HG02759 (cell line): ENCODE data around the gene COL27A1.
"Not testable (repeated sequence)": the region's sequence is repeated elsewhere in the genome, so short reads cannot be mapped to it uniquely, and the experiment has no call there.

Experiments
- ATAC-seq: cut with Tn5 transposase; IDR thresholded peaks from one replicate; pipeline ENCODE4 v1.9.1; 2021; ENCODE audit warnings: mild to moderate bottlenecking, moderate library complexity; ENCODE audit not compliant: unreplicated experiment

Gene COL27A1

GRCh38 chr9:114122136-114123027 is 33.0 kb upstream of the COL27A1 start:
- ATAC-seq, result no peak

DNA sequence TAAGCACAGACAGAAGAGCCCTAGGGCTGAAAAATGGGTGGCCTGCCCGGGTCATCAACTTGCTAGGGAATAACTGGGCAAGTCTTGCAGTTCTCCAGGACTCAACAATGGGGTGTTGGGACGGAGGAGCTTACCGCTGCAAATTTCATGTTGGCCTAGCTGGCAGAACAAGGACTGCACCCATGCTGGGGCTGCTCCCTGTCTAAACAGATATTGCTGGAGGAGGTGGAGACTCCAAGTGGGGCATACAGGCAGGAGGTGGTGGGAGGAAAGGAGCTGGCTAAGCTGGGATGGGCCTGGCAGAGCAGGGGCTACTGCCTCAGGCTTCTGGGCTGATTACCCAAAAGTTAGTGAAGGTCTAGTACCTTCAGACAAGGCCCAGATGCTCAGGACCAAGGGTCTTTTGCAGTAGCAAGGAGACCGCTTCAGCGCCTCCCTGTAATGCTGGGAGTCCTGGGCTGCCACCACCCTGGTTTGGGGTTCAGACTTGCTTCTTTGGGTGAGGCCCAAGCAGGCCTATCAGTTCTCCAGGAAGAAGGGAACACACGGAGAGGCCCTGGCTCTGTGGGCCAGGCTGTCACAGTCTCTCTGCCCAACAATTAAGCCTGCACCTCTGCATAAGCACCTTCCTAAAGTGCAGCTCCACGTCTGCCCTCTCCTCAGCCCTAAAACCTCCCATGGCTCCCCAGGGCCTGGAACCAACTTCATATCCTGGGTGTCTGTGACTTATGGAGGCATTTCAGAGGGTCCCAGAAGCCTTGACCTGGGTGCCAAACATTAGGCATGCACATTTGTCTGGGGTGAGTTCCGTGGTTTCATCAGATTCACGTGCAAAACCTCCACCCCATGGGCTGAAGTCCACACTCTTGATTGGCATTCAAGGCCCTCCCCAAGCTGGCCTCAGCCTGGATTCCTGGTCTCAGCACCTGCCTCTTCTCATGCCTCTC is 32.0 kb upstream of the COL27A1 start:
- no peak for ATAC-seq

GRCh38 chr9:114124138-114124537 is 31.2 kb upstream of the COL27A1 start:
- ATAC-seq, result no peak

DNA sequence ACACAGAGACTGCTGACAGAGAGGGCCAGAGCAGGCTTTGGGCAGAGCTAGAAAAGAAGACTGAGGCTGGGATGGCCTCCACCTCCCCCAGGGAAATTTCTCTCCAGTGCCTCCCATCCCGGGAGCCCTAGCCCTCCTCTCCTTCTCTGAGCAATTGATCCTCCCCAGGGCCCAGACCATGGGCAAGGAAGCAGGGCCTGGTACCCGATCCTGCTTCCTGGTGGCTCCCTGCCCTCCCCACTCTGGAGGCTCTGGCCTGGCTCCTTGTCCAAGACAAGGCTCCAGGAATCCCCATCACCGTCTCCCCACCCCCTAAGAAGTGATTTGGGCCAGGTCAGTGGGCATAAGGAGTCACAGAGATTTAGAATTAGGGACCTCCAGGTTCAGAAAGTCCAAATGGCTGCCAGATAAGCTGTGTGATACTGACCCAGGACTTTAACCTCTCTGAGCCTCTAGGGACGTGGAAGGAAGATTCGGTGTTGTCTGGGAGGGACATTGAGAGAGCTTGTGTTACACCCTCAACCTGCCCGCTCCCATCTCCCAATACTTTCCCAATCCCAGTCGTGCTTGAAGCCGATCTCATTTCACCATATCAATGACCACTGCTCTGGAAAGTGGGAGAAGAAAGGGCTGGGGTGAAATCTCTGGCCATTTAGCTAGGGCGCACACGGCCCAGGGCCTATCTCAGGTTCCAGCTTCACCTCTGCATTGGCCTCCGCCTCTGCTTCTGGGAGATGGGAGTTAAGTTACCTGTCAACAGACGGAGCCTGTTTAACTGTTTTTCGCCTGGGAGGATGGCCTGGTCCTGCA is 30.5 kb upstream of the COL27A1 start:
- ATAC-seq, result no peak

GRCh38 chr9:114125476-114126013 is 29.8 kb upstream of the COL27A1 start:
- ATAC-seq, result no peak

DNA sequence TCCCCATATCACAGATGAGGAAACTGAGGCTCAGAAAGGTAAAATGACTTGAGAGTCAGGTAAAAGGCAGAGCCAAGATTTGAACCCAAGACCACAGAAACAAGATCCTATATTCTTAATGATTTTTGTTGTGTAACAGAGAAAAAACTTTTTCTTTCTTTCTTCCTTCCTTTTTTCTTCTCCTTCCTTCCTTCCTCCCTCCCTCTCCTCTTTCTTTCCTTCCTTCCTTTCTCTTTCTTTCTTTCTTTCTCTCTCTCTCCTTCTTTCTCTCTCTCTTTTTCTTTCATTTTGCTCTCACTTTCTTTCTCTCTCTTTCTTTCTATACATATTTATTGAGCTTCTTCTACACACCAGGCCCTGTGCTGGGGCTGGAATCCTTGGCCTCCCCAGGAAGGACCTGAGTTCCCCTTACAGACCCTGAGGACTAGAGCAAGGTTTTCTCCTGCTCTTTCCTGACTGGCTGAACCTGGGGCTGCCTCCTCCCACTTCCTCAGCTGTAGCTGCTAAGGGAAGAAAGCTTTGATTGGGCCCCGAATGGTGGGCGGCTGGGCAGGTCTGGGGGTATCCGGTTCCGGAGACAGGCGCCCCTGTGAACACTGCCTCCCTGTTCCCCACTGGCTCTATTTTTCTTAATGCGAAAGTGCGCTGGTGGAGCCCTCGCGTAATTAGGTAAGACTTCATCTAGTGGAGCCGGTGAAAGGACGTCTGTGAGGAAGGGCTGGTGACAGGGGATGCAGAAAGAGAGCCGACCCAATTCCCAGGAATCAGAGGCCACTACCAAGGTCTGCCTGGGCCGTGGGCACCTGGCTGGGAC is 28.9 kb upstream of the COL27A1 start:
- no peak for ATAC-seq

DNA sequence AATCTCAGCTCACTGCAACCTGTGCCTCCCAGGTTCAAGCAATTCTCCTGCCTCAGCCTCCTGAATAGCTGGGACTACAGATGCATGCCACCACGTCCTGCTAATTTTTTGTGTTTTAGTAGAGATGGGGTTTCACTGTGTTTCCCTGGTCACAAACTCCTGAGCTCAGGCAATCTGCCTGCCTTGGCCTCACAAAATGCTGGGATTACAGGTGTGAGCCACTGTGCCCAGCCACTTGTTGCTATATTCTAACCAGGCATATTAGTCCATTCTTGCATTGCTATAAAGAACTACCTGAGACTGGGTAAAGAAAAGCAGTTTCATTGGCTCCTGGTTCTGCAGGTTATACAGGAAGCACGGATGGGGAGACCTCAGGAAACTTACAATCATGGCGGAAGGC is 26.6 kb upstream of the COL27A1 start:
- not testable (repeated sequence) for ATAC-seq

GRCh38 chr9:114130141-114130540 is 25.2 kb upstream of the COL27A1 start:
- ATAC-seq, result no peak

GRCh38 chr9:114130624-114131277 is 24.6 kb upstream of the COL27A1 start:
- no peak for ATAC-seq

GRCh38 chr9:114131808-114132549 is 23.4 kb upstream of the COL27A1 start:
- no peak for ATAC-seq

DNA sequence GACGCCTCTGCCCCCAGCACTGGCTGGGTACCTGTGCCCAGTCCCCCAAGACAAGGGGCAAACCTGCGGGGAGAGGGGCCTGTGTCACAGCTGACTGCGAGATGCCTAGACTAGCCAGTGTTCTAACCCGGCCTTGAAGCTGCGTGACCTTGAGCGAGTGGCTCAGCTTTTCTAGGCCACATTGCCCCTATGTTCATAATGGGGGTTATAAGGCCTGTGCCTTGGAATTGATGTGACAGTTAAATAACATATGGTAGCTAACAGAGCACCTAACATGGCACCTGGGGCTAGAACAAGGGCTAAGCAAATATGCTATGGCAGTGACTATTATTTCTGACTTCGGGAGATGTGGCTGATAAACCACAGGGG is 22.8 kb upstream of the COL27A1 start:
- ATAC-seq, result no peak

DNA sequence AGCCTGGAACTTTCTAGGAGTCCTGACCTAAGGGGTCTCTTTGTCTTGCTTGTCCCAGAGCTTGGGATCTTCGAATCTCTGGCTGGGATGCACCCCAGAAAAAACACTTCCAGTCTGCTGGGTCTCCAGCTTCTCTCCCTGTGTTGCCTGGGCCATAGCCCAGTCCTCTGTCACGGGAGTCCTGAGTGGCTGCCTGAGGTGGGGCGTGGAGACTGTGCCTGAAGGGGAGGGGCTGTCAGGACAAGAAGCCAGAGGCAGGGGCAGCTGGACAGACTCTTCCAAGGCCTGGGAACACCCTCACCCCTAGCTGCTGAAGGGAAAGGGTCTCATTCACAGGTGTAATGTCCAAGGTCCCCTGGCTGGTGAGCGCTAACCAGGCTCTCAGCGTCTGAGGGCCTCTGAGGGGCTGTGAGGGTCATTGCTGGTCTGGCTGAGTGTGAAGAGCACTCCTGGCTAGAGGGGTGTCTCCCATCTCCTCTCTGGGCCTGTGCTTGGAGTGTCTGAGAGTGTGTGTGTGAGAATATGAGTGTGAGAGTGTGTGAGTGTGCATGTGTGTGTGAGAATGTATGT is 20.4 kb upstream of the COL27A1 start:
- no peak for ATAC-seq

GRCh38 chr9:114137831-114138230 is 17.5 kb upstream of the COL27A1 start:
- ATAC-seq, result no peak

- no peak for ATAC-seq
These were observed 16.8 kb upstream of the COL27A1 start for GRCh38 chr9:114138552-114138971.

- no peak for ATAC-seq
These were observed 16.3 kb upstream of the COL27A1 start for GRCh38 chr9:114139071-114139470.

GRCh38 chr9:114140401-114140800 is 14.9 kb upstream of the COL27A1 start:
- ATAC-seq, result no peak

- ATAC-seq, result no peak
These were observed 14.5 kb upstream of the COL27A1 start for GRCh38 chr9:114140850-114141249.
